ENCODE results near the gene NOP9. TPM values are rescaled to one million over a fixed set of nuclear protein-coding genes. Genes with fewer than 3 reads are reported as not detected.

The NOP9 gene
- total and polyA plus RNA-seq, 7 donors: 11.4 to 38.8 (median 36.7) TPM

- WGBS, 3 donors: 67 to 76% (median 75%) methylated on average over 5 of the region's 5 CpGs
- no peaks in the 10 kb centered on the region for H3K9me3 ChIP-seq
- H3K4me3 ChIP-seq: no peak overlapping the region
- DNase-seq (peak in 1 of 2 donors; percentile 53), ATAC-seq (no peak)
- peaks cover 12% of the 10 kb centered on the region for H3K4me1 ChIP-seq
- peaks cover 0 to 41% (median 9%) of the 10 kb centered on the region in 3 donors for H3K27me3 ChIP-seq (ENCODE audit: insufficient read depth in 3 of 3, low read length in 2 of 3)
- H3K36me3 ChIP-seq (ENCODE audit: insufficient read depth in 1 of 2, low read depth in 1 of 2): peaks cover 0 to 6% of the 10 kb centered on the region in 2 donors
- intact Hi-C loops (cut with DNase I): no loop called here
- TF ChIP-seq, protein P1, sequence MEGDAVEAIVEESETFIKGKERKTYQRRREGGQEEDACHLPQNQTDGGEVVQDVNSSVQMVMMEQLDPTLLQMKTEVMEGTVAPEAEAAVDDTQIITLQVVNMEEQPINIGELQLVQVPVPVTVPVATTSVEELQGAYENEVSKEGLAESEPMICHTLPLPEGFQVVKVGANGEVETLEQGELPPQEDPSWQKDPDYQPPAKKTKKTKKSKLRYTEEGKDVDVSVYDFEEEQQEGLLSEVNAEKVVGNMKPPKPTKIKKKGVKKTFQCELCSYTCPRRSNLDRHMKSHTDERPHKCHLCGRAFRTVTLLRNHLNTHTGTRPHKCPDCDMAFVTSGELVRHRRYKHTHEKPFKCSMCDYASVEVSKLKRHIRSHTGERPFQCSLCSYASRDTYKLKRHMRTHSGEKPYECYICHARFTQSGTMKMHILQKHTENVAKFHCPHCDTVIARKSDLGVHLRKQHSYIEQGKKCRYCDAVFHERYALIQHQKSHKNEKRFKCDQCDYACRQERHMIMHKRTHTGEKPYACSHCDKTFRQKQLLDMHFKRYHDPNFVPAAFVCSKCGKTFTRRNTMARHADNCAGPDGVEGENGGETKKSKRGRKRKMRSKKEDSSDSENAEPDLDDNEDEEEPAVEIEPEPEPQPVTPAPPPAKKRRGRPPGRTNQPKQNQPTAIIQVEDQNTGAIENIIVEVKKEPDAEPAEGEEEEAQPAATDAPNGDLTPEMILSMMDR (IDR thresholded peaks at IDR 0.05): no peak
- no peak overlapping the region for H3K27ac ChIP-seq
Observed at GRCh38 chr14:24314377-24315193, 14.9 kb downstream of the NOP9 start.

GRCh38 chr14:24315243-24315806, 15.7 kb downstream of the NOP9 start:
- WGBS, 3 donors: 62 to 81% (median 76%) methylated on average over 10 of the region's 10 CpGs
- intact Hi-C loops (cut with DNase I): no loop called here
- peak overlapping the region; percentile 34 for H3K4me3 ChIP-seq

GRCh38 chr14:24315807-24316596, 16.4 kb downstream of the NOP9 start:
- Histone ChIP-seq H3K9me3 (no peaks in the 10 kb centered on the region), H3K27me3 (ENCODE audit: insufficient read depth in 3 of 3, low read length in 2 of 3) (peaks cover 0 to 41% (median 9%) of the 10 kb centered on the region in 3 donors), H3K36me3 (ENCODE audit: insufficient read depth in 1 of 2, low read depth in 1 of 2) (peaks cover 0 to 13% of the 10 kb centered on the region in 2 donors), H3K4me3 (peak overlapping the region; percentile 34), H3K27ac (peak overlapping the region; percentile 38), H3K4me1 (no peaks in the 10 kb centered on the region)
- intact Hi-C loops (cut with DNase I): no loop called here
- TF ChIP-seq, protein P1 (IDR thresholded peaks at IDR 0.05): peak; percentile 32
- ATAC-seq (peak; percentile 65 to 75 (median 71)), DNase-seq (peak; percentile 60 to 76)
- WGBS, 3 donors: 25 to 30% (median 30%) methylated on average over 64 to 70 of the region's 70 CpGs

More at GRCh38 chr14:24315243-24315806, 15.7 kb downstream of the NOP9 start:
- no peaks in the 10 kb centered on the region for H3K9me3 ChIP-seq
- peak overlapping the region; percentile 23 for H3K27ac ChIP-seq
- DNase-seq: no peak
- H3K36me3 ChIP-seq (ENCODE audit: insufficient read depth in 1 of 2, low read depth in 1 of 2): peaks cover 0 to 10% of the 10 kb centered on the region in 2 donors
- peaks cover 4% of the 10 kb centered on the region for H3K4me1 ChIP-seq
- ATAC-seq: no peak
- H3K27me3 ChIP-seq (ENCODE audit: insufficient read depth in 3 of 3, low read length in 2 of 3): peaks cover 0 to 41% (median 9%) of the 10 kb centered on the region in 3 donors
- TF ChIP-seq, protein P1 (IDR thresholded peaks at IDR 0.05): no peak

DNA sequence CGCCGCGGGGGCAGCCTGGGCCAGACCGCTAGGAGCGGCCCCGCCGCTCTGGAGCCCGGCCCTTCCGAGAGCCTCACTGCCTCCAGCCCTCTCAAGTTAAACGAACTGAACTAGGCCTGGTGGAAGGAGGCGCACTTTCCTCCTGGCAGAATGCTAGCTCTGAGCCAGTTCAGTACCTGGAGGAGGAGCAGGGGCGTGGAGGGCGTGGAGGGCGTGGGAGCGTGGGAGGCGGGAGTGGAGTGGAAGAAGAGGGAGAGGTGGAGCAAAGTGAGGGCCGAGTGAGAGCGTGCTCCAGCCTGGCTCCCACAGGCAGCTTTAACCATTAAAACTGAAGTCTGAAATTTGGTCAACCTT, 16.9 kb downstream of the NOP9 start:
- DNase-seq (no peak), ATAC-seq (peak in 2 of 4 donors; percentile 2 to 8)
- TF ChIP-seq, protein P1 (IDR thresholded peaks at IDR 0.05): no peak
- intact Hi-C loops (cut with DNase I): no loop called here
- Histone ChIP-seq H3K27ac (peak overlapping the region; percentile 38), H3K36me3 (ENCODE audit: insufficient read depth in 1 of 2, low read depth in 1 of 2) (peaks cover 0 to 13% of the 10 kb centered on the region in 2 donors), H3K9me3 (no peaks in the 10 kb centered on the region), H3K4me3 (peak overlapping the region; percentile 34), H3K4me1 (no peaks in the 10 kb centered on the region), H3K27me3 (ENCODE audit: insufficient read depth in 3 of 3, low read length in 2 of 3) (peaks cover 0 to 41% (median 9%) of the 10 kb centered on the region in 3 donors)
- 34 to 50% (median 43%) methylated on average over 15 to 18 of the region's 18 CpGs for WGBS, 3 donors

Measured in psoas muscle (tissue), 8 donors.